ENCODE data around the gene RBFOX2.
"Not testable (repeated sequence)": the region's sequence is repeated elsewhere in the genome, so short reads cannot be mapped to it uniquely, and the experiment has no call there.

RBFOX2 gene

DNA sequence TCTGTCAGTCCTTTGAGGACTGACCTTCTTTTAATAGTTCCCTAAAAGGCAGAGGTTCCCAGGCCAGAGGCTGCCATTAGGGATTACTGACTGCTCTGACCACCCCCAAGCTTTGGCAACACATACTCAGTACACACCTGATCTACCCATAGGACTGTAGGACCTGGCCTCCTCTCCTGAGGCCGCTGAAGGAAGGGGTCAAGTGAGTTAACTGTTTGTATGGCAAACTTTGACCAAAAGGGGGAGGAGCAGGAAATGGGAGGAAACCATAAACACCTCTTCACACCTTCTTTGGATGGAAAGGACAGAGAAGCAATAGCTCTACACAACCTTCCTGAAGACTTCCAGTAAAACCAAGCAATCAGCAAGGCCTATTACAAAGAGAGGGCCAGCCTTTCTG lies 207.0 kb downstream of the RBFOX2 start:
- DNase-seq (ENCODE audit: low read depth) = no peak

DNA sequence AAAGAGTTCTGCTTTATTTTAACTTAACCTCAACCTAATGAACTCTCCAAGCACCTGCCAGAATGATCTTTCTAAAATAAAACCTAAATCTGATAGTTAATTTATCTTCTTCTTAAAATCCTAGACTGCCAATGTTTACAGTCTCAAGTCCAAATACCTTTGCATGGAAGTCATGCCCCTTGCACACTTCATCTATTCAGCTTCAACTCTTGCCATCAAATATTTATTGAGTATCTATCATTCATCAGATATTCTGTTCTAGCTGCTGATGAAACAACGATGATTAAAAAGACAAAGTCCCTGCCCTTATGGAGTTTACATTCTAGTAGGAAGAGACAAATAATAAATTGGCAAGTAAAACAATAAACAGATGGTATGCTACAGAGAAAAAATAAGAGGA lies 209.2 kb downstream of the RBFOX2 start:
- no peak for DNase-seq (ENCODE audit: low read depth)

DNA sequence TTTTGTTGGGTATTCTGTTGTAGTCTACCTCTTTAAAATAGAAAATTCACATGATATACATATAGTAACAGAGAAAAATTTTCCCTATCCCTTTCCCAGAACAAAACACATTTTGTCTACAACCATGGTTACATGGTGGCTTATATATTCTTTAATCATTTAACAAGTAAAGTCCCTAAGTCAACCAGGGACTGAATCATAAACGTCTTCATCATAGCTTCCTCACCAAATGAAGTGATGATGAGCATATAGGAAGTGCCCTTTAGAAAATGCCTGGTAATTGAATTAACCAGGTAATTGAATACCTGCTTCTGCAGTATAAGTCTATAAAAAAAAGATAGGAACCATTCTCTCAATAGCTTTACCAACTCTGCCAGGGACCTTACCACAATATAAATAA lies 209.7 kb downstream of the RBFOX2 start:
- no peak for DNase-seq (ENCODE audit: low read depth)

DNA sequence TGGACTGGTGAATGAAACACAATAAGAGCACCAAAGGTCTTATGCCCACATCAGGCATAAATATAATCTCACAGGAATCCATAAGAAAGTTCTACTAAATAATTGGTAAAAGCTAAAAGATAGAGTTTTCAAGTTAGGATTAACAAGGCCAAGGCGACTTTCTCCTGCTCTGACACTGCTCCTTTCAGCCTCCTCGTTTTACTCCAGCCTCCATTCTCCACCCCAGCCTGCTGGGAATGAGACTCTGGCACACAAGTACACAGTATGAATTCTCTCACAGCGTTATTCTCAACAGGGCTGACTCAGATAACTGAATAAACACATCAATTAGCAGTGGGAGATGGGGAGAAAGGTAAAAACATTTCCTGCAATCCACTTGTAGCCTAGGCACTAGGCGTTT lies 216.0 kb downstream of the RBFOX2 start:
- no peak for DNase-seq (ENCODE audit: low read depth)

DNA sequence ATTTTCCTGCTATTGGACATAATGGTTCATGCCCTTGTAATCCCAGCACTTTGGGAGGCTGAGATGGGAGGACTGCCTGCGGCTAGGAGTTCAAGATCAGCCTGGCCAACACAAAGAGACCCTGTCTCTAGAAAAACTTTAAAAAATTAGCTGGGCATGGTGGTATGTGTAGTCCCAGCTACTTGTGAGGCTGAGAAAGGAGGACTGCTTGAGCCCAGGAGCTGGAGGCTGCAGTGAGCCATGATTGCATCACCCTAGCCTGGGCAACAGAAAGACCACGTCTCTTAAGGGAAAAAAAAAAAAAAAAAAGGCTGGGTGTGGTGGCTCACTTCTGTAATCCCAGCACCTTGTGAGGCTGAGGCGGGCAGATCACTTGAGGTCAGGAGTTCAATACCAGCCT lies 217.0 kb downstream of the RBFOX2 start:
- DNase-seq (ENCODE audit: low read depth) = no peak

DNA sequence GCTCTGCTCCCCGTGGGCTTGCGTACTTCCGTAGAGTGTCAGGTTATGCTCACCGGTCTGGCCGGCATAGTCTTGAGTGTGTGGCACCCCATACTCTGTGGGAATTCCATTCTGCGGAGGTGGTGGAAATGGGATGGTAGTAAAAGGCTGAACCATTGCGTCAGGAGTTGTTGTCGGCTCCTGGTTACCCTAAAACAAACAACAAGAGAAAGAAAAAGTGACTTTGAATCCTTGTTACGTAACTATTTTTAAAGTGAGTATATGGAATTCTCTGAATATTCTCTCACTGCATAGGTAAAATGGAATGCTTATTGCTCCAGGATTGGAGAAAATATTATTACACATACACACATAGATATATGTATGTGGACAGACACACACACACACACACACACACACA lies 218.8 kb downstream of the RBFOX2 start:
- DNase-seq (ENCODE audit: low read depth) = no peak

DNA sequence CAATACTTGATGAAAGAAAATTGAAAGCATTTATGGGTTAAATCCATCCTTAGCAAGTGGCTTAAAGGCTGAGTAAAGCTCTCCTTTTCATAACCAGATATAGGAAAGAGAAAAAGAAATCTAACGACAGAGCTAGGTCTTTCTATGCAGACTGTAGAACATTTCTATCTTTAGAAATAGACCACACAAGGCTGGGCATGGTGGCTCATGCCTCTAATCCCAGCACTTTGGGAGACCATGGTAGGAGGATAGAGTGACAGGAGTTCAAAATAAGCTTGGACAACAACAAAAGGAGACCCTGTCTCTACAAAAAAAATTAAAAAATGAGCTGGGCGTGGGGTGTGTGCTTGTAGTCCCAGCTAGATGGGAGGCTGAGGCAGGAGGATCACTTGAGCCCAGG lies 220.2 kb downstream of the RBFOX2 start:
- DNase-seq (ENCODE audit: low read depth) = no peak

DNA sequence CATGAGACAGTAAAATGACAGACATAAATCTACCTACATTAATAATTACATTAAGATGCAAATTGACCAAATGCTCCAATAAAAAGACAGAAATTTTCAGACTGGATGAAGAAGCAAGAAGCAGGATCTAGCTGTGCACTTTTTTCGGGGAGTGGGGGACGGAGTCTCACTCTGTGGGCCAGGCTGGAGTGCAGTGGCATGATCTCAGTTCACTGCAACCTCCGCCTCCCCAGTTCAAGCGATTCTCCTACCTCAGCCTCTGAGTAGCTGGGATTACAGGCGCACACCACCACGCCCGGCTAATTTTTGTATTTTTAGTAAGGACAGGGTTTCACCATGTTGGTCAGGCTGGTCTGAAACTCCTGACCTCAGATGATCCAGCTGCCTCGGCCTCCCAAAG lies 222.0 kb downstream of the RBFOX2 start:
- not testable (repeated sequence) for DNase-seq (ENCODE audit: low read depth)

DNA sequence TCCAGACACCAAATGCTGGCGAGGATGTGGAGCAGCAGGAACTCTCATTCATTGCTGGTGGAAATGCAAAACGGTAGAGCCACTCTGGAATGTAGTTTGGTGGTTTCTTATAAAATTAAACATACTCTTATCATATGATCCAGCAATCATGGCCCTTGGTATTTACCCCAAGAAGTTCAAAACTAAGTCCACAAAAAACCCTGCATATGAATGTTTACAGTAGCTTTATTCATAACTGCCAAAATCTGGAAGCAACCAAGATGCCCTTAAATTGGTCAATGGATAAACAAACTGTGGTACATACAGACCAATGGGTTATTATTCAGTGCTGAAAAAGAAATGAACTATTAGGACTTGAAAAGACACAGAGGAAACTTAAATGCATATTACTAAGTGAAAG lies 223.2 kb downstream of the RBFOX2 start:
- DNase-seq (ENCODE audit: low read depth) = no peak

DNA sequence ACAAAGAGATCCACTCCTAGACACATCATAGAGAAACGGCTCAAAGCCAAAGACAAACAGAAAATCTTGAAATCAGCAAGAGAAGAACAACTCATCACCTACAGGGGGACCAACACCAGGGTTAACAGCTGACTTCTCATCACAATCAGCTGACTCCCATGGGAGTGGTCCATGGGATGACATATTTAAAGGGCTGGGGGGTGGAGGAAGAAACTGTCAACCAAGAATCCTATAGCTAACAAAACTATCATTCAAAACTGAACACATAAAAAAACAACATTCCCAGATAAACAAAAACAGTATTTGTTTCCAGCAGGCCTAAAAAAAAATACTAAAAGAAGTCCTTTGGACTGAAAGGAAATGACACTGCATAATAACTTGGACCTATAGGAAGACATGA lies 224.2 kb downstream of the RBFOX2 start:
- DNase-seq (ENCODE audit: low read depth) = no peak

DNA sequence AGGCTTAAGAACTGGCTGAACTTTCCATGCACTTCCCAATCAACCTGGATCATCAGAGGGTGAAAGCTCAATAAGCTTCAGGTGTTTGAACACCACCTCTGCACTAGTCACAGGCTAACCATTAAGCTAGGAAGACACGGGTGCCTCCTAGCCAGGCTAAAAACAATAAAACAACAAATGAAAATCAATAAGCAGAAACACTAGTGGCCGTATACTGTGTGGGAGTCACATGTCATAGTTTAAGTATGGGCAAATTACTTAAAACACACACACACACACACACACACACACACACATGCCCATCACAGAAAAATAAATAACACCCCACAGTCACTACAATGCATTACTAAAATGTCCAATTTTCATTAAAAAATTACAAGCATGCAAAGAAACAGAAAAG lies 225.7 kb downstream of the RBFOX2 start:
- DNase-seq (ENCODE audit: low read depth) = no peak

DNA sequence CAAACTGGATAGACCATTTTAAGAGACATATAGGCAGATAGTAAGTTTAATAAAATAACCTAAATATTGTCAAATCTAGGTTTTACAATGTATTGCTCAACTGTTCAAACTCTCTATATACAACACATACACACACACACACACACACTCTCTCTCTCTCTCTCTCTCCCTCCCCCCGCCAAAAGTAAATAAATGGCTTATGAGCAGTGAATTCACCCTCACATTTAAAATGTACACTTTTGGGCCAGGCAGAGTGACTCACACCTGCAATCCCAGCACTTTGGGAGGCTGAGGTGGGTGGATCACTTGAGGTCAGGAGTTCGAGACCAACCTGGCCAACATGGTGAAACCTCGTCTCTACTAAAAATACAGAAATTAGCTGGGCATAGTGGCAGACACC lies 227.3 kb downstream of the RBFOX2 start:
- DNase-seq (ENCODE audit: low read depth) = not testable (repeated sequence)

DNA sequence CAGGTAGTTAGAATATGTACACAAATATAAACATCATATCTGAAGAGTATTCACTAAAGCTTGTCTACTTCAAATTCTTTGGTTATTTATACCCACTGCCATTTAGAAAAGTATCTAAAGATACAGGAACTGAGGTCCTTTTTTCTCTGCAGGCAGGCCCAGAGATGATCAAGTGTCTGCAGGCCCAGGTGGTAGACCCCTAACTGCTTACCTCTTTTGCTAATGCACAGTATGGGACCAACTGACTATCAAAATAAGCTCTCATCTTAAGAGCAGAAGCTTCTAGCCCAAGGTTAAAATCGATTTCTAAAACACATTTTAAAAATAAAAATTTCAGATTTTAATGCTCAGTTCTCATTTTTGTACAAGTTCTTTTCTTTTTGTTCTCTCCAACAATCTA lies 229.5 kb downstream of the RBFOX2 start:
- no peak for DNase-seq (ENCODE audit: low read depth)

DNA sequence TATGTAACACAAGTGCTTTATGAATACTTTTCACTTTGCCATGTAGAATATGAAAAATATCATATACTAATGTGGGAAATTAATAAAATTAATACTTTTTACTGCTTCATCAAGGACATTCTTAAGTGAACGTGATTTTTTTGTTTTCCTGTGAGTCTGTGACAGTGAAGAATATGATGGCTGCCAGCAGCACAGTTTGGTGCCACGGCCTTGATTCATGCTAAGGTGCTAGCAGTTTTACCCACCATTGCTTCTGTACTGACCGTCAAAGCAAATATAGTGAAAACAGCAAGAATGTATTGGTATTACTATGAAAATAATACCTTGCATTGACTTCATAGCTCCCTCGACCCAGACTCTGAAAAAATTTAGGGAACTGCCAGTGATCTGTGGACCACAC lies 231.2 kb downstream of the RBFOX2 start:
- no peak for DNase-seq (ENCODE audit: low read depth)

DNA sequence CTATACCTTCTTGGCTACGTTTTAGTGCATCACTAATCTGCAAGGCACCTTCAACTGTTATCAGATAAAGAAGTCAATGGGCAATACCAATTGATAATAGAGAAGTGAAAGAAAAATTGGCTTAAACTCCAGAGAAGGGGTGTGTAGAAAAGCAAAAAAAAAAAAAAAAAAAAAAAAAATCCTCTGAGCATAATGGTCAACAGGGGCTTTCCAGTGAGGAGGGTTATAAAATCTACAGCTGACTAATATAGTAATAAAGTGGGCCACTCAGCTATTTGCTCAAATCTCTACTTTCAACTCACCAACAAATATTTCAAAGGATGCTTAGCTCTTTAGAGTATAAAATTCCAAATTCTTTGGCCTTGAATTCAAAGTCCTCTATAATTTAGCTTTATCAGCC lies 233.1 kb downstream of the RBFOX2 start:
- no peak for DNase-seq (ENCODE audit: low read depth)

DNA sequence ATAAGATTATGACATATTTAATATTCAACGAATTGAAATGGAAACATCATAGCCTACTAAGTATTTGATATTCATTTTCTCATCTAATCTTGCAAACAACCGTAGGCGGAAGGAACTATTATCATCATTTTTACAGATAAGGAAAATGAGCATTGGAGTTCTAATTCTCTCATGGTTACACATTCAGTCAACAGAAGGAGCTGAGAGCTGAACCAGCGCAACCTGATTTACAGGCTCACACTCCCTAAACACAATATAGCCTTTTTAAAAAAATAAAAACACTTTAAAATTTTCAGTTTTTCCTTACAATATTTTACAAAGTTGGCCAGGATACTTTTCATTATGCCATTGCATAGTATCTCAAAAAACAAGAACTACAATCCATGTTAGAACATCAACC lies 236.1 kb downstream of the RBFOX2 start:
- DNase-seq (ENCODE audit: low read depth) = no peak

DNA sequence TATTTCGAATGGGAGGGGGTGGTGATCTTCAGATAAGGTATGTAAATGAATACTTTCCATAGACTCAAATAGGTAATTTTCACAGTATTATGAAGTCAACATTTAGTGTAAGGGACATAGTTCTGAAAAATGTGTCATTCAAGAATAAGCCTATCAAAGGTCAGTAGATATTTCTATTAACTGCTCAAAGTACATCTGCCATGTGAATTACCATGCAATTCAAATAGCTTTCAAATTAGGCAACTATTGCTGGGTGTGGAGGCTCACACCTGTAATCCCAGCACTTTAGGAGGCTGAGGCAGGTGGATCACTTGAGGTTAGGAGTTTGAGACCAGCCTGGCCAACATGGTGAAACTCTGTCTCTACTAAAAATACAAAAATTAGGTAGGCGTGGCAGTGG lies 236.8 kb downstream of the RBFOX2 start:
- not testable (repeated sequence) for DNase-seq (ENCODE audit: low read depth)

DNA sequence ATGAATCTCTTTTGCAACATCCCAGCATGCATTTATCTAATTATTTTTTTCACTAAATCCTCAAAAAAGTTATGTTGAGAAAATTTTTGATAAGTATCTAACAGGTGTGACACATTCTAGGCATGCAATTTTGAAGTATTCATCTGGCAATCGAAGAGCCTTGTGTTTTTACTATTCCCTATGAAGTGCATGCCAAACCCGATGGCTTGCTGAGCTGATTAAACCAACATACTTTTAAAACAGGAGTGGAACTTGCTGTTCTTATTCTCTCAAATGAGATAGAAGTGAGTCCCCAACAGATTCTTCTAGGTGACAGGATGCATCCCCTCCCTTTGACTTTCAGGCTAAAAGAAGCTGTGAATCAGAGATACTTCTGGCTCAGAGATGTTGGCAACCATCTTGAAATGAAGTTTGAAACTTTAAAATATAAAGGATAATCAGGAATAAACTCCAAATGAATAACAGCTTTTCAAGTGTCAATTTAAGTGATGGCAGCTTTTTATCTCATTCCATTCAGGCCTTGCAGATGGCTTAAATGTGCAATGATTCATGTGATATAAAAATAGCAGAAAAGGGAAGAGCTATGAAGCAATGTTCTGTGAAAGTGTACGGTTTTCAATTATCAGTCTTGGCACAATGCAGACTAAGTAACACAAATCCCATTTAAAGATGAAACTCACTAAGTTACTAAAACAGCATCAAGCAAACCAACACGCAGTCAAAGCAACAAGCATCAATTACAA lies 243.3 kb downstream of the RBFOX2 start:
- no peak for DNase-seq (ENCODE audit: low read depth)

DNA sequence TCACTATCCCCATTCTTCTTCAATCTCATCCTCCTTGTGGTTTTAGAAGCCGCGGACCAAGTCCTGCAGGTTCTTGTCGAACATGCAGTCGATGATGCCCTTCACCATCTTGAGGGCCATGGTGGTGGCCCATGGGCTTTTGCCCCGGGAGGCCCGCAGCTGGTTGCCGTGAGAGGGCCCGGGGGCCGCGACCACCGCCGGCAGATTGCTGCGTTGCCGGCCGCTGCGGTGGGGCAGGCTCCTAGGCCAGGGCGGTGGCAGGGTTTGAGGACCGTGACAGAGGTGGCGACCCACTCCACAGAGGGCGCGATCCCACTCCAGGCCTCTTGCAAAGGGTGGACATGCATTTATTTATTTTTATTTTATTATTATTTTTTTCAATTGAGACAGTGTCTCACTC lies 244.0 kb downstream of the RBFOX2 start:
- DNase-seq (ENCODE audit: low read depth) = no peak

DNA sequence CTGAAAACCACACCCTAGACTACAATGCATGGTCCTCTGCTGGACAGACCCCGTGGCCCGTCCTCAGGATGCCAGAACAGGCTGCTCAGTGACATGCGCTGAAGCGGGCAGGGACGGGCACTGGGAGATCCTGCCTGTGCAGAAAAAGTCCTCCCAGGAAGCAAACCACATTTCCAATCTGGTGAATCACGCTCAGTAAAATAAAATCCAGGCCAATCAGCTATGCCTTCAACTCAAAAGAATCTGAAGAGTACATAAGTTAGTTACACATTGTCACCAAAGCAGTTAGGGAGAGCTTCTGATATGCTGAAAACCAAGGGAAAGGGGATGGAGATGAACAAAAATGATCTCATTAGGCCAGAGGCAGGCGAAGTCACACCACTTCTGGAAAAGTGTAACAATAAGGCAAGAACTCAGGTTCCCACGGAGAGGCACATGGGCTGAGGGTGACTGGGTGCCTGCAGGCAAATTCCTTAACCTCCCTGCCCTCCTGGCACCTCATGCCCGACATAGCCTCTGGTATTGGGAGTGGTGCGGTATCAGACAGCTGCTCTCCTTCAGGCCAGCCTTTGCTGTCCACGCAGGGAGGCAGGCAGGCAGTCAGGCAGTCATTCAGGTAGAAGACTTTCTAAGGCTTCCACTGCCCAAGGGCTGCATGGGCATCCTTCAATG lies 244.5 kb downstream of the RBFOX2 start:
- DNase-seq (ENCODE audit: low read depth) = no peak

DNA sequence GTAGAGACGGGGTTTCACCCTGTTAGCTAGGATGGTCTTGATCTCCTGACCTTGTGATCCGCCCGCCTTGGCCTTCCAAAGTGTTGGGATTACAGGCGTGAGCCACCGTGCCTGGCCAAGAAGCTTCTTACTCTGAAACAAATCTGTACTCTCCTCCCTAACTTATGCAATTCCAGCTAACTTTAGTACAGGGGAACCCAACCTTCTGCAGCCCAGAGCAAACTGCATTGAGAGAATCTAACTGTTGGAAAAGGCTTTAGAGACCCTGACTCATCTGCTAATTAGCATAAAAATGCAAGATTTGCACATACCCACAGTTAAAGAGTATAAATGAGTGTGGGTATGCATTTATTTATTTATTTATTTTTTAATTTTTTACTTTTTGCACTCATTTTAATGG lies 246.1 kb downstream of the RBFOX2 start:
- no peak for DNase-seq (ENCODE audit: low read depth)

DNA sequence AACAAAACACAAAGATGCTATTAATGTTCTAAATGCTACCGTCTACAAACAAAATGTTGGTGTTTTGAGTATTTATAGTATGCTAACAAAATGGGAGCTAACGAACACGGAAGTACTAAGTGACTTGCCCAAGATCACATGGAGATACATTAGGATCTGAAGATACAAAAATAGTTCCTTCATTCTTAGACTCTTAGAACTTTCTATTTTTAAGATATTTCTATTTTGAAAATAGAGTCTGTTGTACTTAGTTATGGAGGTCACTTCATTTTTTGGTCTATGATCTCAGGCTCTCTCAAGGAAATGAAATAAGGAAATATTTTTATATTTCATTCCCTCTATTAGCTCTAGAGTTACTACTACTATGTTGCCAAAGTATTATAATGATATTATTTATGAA lies 246.7 kb downstream of the RBFOX2 start:
- DNase-seq (ENCODE audit: low read depth) = no peak

DNA sequence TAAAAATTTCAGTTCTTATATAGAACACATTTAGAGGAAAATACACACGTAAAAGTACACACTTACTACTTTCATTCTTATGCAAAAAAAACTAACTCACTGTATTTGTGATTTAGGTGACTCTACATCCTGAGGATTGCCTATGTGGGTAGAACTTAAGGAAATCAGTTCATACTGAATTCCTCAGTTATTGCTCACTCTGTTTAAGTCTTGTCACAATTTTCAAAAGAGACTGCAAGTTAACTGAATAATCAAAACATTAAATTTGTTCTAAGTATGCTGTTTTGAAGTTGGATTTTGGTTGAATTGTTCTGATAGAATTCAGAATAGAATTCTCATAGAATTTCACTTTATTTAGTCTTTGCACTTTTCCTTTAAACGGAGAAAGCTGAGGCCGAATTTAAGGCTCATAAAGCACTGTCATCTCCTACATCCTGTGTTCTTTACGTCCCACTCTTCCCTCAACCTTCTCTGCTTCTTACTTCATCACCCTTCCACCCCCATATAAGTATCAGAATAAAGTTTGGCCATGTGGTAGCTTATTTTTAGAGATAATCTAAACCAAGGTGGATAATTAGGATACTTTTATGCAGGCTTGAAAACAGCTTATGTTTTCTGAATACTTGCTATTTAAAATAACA lies 251.2 kb downstream of the RBFOX2 start:
- no peak for DNase-seq (ENCODE audit: low read depth)

DNA sequence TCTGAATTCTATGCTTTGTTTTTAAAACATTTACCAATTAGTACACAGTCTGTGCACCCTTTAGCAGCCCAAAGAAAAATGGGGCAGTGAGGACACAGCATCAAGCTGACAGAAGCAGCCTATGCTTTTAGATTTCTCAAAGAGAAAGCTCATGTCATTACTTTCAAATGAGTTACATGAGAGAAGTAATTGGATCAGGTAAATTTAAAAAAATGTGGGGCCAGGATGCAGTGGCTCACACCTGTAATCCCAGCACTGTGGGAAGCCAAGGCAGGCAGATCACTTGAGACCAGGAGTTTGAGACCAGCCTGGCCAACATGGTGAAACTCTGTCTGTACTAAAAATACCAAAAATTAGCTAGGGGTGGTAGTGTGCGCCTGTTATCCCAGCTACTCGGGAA lies 253.3 kb downstream of the RBFOX2 start:
- no peak for DNase-seq (ENCODE audit: low read depth)

Measured in stimulated activated CD8-positive, alpha-beta memory T cell treated with anti-CD3 and anti-CD28 coated beads, Interleukin-12 subunit alpha, Interleukin-12 subunit beta, amount 100 ng/mL, for 4 hours (primary cell).